HG03066 (cell line): Measurements from ENCODE around the gene CRKL.

ENCODE experiments used
- ATAC-seq: cut with Tn5 transposase; IDR thresholded peaks from one replicate; pipeline ENCODE4 v1.9.1; 2021; ENCODE audit warnings: low read depth; ENCODE audit not compliant: unreplicated experiment

Gene CRKL

DNA sequence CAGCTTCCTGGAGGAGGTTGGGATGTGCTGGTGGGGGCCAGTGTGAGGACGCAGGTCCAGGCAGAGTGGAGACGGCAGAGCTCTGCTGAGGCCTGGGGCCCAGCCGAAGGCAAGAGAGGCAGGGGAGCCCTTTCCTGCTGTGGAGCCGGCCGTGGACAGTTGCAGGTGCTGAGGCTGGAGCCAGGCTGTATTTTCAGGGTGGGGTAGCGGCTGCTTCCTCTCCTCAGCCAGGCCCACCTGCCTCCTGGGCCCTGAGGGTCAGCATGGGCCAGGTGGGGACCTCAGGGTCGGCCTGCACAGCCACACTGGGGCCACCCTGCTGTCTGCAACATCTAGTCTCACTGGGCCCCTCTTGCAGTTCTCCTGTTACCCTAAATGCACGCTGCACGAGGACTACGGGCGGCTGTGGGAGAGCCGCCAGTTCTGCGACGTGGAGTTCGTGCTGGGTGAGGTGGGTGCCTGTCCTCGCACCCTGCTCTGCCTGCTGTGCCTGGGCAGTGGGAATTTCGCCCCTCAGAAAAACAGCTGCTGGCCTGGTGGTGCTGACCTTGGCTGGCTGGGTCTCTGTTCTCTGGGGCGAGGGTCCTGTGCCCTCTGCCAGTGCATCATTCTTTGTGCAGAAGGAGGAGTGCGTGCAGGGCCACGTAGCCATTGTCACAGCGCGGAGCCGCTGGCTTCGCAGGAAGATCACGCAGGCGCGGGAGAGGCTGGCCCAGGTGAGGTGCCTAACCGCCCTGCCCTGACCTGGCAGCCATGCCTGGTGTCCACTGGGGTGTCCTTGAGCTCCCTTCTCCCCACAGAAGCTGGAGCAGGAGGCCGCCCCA, 76.3 kb downstream of the CRKL start:
- ATAC-seq: no peak

DNA sequence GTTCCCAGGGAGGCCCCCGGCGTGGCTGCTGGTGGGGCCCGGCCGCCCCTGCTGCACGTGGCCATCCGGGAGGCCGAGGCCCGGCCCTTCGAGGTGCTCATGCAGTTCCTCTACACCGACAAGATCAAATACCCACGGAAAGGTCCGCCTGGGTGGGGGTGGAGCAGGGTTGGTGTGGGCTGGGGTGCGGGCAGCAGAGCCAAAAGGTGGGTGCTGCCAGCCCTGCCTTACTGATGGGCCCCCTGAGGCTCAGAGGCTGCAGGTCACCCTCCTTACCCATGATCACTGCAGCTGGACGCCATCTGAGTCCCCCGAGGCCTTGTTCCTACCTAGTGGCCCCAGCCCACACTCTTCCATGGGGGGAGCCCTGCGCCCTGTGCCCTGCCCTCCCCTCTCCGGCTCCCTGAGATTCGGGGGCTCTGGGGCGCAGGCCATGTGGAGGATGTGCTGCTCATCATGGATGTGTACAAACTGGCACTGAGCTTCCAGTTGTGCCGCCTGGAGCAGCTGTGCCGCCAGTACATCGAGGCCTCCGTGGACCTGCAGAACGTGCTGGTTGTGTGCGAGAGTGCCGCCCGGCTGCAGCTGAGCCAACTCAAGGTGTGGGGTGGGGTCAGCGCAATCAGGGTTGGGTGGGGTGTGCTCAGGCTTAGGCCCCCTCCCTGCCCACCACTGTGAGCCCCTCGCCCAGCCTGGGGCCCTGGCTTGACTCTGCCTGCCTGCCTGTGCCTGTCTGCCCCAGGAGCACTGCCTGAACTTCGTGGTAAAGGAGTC, 77.1 kb downstream of the CRKL start:
- no peak for ATAC-seq

DNA sequence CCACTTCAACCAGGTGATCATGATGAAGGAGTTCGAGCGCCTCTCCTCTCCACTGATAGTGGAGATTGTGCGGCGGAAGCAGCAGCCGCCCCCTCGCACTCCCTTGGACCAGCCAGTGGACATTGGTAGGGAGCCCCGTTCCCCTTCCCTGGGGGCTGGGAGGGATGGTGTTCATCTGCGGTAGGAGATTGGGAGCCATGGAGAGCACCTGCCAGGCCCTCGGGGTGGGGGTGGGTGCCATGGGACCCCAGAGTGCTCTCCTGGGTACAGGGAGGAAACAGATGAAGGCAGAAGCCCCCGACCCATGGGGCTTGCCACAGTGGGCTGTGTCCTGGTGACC, 77.7 kb downstream of the CRKL start:
- no peak for ATAC-seq

DNA sequence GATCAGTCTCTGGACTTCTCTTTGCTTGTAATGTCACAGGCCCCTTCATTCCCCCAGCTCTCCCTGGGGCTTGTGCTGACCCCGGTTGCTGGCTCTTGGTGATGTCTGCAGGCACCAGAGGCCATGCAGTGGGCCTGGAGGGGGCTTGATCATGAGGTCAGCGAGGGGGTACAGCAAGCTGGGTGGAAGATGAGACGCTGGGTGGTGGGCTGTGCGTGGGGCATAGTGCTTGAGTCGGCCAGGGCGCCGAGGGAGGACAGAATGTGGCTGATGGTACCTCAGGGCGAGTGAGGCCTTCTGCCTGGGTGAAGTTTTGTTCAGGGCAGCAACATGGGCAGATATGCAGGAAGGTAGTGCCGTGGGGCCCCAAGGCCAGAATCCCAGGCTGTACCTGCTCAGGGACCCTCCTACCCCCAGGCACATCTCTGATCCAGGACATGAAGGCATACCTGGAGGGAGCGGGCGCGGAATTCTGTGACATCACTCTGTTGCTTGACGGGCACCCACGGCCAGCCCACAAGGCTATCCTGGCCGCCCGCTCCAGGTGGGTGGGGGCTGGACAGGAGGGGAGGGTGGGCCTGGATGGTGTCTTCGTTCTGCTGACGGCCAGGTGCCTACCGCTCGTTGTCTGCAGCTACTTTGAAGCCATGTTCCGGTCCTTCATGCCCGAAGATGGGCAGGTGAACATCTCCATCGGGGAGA, 78.3 kb downstream of the CRKL start:
- ATAC-seq: no peak

DNA sequence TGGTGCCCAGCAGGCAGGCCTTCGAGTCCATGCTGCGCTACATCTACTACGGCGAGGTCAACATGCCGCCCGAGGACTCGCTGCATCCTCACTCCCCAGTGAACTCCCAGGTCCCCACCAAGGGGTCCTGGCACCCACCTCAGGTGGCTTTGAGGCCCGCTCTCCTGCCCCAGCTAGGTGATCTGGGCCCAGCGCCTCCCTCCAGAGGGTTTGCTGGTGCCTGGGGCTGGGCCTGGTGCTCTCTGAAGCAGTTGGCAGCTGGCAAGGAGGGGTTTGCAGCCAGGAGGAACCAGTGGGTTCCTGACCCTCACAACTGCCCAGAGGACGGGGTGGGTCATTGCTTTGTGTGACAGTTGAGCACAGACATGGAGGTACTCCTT, 78.8 kb downstream of the CRKL start:
- no peak for ATAC-seq

DNA sequence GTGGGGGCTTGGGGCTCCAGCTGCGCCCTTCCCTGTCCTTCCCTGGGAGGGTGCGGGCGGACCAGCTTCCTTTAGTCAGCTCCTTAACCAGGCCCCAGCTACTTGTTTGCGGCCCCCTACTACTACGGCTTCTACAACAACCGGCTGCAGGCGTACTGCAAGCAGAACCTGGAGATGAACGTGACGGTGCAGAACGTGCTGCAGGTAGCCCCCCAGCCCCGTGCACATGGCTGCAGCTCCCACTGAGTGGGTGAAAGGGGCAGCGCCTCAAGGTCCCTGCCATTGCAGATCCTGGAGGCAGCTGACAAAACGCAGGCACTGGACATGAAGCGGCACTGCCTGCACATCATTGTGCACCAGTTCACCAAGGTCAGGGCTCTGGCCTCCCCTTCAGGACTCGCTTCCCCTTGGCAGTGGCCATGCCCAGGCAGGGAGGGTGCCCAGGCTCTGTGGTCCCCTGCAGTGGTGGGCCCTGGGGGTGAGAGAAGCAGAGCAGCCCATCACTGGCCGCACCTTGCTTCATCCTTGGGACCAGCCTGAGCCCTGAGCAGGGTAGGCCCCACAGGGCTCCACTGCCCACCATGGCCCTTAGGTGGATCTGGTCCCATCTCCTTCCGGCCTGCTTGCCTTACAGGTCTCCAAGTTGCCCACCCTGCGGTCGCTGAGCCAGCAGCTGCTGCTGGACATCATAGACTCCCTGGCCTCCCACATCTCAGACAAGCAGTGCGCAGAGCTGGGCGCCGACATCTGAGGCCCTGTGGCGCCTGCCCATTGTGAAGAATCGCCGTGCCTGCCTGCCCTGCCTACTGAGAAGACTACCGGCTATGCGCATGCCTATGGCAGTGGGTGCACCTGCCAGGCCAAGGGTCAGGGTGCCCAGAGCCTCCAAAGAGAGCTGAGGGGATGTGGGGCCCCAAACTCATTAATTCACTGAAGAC, 79.7 kb downstream of the CRKL start:
- no peak for ATAC-seq

DNA sequence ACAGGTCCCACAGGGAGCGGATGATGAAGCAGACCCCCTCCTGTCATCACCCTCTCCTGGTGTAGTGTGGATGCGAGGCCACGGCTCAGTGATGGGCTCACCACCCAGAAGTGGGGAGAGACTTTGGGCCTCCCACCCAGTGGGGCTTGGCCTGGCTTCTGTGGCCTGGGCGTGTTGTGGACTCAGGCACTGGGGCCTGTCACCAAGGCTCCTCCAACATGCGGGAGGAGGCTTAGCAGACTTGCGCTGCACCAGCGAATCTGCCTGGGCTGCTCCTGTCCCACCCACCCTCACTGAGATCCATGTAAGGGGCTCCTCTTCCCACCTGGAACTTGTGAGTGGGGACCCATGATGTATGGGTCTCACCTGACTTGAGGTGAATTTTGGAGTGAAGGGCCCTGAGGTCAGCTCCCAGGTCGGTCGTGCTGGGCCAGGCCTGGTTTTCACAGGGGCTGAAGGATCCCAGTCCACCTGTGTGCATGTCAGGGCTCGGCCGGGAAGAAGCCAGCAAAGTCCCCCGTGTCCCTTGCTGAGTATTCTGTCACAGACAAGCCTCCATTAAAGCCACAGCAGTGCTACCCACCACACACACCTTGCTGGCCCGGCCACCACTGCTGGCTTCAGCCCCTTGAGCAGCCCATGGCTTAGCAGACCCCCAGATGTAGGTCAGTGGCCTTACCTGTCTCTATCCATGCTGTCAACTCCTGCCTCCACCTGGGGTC, 80.5 kb downstream of the CRKL start:
- no peak for ATAC-seq

DNA sequence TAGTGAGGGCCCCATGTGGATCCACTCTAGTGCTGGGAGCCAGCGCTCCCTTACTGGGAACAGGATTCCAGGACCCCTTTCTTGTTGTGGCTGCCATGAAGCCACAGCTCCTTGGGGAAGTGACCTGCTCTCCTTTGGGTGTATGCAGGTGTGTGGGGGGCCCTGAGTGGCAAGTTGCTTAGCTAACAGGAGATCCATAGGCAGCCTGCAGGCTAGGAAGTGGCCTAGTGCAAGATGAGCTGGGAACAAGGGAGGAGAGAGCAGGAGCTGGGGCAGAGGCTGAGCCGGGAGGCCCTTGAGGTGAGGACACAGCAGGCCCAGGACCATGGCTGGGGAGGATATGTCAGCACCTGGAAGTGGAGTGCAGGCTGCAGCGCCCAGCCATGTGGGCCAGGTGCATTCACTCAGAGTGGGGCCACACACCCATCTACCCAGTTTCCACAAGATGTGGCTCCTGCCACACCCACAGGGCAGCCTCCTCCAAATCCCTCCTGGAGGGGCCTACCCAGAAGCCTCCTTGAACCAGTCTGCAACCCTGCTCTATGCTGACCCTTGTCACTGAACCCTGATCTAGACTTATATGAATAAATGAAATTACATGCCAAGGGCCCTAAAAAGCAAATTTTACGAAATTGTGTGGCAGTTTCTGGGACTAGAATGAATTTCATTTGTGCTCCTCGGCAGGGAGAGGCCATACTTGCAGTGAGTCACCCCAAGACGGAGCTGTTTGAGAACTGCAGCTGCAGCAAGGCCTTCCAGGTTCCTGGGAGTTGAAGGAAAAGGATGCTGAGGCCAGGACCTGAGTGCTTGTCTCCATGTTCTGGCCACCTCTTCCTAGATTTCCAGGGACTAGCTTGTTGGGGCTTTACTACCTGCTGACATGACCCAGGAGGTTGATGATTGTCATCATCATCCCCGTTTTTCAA, 81.5 kb downstream of the CRKL start:
- ATAC-seq: no peak

DNA sequence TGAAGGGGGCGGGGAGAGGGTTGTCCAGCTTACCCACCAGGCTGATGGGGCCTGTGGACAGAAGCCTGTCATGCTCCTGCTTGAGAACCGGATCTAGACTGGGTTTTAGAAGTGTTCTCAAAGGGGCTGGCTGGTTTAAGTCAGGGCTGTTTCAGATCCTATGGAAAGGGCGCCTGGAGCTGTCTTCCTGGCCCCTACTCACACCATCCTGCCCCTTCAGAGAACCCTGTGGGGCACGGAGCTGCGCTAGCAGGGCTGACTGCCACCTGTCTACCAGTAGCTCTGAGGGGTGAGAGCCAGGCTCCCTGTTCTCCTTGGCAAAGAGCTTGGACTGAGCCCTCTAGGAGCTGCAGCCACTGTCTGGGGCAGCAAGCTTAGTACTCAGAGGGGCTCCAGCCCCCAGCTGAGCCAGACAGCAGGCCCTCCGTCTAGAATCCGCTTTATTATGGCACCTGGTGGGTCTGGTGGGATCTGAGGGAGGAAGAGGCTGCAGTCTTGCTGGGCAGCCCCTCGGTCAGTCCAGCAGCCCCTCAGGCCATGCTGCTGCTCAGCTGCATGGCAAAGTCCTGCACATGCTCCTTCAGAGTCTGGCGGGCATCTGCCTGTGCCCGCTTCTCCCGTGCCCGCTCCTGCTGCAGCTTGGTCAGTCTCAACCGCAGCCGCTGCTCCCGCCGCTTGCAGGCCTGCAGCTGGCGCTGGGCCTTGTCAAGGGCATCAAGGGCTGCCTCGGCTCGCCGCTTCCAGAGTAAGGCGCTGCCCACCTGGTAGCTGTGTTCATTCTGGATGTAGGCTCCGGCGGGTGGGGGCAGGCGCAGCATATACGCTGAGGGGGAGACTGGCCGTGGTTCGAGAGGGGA, 82.4 kb downstream of the CRKL start:
- no peak for ATAC-seq

DNA sequence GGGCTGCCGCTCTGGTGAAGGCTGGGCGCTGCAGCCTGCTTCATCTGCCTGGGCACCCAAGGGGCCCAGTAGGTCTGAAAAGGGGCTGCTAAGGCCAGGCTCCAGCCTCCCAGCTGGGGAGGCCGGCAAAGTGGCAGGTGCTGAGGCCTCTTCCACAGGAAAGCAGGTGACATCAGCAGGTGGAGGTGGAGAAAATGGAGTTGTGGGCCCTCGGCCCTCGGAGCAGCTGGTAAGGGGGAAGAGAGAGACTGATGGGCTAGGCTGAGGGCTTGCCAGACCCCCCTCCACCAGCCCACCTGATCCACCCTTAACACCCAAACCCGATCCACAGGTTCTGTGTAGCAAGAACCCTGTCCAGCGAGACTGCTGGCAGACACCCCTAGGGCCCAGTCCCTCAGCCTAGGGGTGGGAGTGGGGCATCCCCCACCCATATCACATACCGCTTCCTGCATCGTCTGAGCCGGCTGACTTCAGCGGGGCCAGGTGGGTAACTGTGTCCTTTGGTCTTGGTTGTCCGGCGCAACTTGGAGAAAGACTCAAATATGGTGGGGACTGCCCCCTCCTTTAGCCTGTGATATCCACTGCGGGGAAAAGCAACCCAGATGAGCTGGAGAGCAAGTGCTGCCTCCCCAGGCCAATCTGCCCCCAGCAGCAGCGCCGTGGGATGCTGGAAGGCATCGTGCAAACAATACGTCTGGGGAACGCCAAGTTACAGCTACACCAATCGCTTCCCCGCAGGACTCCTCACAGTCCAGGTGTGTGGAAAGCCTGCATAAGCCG, 83.2 kb downstream of the CRKL start:
- ATAC-seq: no peak

DNA sequence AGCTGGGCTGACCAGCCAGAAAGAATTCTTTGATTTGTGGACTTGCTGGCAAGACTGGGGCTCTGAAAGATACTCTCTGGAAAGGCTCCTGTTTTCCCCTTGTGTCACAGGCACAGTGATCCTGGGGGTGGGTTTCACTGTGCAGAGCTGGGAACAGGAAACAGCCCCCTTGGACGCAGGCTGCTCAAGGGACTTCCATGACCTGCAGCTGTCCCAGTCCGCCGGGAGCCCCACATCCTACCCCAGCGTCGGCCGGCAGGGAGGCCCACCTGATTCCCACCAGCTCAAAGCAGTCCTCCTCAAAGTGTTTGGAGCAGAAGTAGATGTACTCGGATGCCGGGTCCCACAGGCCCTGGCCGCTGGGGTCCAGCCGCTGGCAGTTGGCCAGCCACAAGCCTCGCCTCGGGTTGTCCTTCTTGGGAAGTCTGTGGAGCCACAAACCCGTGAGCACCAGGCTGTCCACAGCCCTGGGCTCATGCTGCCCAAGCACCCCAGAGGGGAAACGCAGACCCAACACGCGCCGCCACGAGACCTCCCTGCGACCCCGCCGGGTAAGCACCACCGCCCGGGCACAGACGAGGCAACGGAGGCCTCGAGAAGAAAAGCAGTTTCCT, 83.9 kb downstream of the CRKL start:
- ATAC-seq: no peak

DNA sequence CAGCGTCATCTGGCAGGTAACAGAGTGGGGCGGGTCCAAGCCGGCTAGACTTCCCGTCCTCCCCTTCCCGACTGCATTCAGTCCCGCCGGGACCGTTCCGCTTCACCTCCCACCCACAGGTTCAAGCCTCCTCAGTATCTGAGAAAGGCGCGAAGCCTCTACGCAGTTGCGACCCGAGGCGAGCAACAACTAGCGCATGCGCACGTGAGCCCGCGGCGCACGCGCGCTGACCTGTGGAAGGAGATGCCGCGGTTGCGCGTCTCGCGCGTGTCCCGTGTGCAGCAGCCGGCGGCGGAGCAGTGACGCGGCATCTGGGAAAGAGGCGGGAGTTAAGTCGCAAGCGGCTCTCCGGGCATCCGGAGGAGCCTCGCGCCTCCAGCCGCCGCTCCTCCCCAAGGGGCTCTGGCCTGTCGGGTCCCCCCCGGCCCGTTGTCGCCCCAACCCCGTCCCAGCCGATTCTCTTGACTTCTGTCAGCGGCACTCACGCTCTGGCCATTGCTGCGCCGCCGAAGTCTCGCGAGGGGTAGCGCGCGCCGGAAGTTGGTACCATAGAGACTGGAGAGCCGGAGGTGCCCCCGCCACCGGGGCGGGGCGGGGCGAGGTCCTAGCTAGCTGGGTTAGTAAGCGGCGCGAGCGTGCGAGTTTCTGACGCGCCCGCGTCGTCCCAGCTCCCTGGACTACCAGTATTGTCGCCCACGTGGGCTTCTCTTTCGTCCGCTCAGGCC, 84.6 kb downstream of the CRKL start, which contains the start of gene THAP7:
Gene THAP7, minus strand, starts transcription at position 518 of the 725 bp plus-strand sequence. Its CDS starts 207 bp downstream, at position 311.
- ATAC-seq: peak; percentile 84
